NT2/D1 (cell line): ENCODE results near the gene NT5DC3.

ENCODE experiments used
- YY1 ChIP-seq: IDR thresholded peaks from 2 replicates; pipeline ENCODE4 v1.6.1; 2011; ENCODE audit not compliant: insufficient read length, insufficient read depth
- ZNF274 ChIP-seq: IDR thresholded peaks from 2 replicates; pipeline ENCODE4 v1.6.1; 2011; ENCODE audit warnings: mild to moderate bottlenecking, low read depth, low read length

DNA sequence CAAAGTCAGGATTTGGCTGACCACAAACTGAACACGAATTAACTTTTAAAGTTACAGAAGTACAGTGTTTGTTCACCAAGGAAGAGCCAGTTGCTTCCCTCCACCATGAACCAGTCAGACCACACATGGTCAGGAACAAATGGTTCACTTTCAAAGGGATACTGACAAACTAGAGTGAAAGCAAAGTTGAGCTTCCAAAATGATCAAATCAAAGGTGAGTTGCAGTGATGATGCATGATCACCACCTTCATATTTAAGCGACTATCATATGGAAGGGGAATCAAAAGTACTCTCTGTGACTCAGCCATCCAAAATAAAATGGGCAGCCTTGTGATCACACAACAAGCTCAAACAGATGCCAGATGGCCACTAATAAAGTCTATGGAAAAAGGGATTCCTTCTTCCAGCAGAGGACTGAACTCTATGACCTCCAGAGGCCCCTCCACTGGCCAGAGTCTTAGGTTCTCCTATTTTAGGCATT lies 13.1 kb downstream of the NT5DC3 start:
- TF ChIP-seq YY1 (no peak), ZNF274 (no peak)
